ENCODE measurements around the gene WEE1.

- TF ChIP-seq CTCF (IDR thresholded peaks at IDR 0.05) (no peak), POLR2AphosphoS5 (IDR thresholded peaks at IDR 0.05; ENCODE audit: low read depth, low read length) (no peak; the same call in 1 of the 2 replicates)
Observed at GRCh38 chr11:9577556-9577955, 4.1 kb downstream of the WEE1 start.
